Midbrain (tissue), 1 donor: ENCODE data around the gene ATXN1L.
"Not testable (repeated sequence)": the region's sequence is repeated elsewhere in the genome, so short reads cannot be mapped to it uniquely, and the experiment has no call there.

ENCODE experiments used
- DNase-seq: peaks from one replicate; lab custom pipeline; 2025; lab: John Stamatoyannopoulos, UW

ATXN1L gene

GRCh38 chr16:71852158-71852557 lies 6.4 kb downstream of the ATXN1L start:
- no peak for DNase-seq

DNA sequence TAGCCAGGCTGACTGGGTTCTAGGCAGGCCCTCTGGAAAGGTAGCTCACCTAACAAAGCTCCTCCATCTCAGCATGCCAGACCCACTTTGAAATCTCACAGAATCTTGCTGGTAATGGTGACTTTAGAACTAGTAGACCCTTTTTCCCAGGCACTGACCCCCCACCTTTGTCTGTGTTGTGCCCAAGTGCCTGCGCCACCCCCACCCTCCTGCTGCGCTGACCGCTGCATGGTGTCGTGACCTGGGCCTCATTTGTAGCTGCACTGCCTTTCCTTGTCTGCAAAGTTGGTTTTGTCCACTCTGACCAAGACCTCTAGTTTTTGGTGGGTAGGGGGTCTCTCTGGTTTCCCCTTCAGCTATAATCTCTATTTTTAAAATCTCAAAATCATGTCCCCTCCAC lies 6.8 kb downstream of the ATXN1L start:
- DNase-seq: no peak

DNA sequence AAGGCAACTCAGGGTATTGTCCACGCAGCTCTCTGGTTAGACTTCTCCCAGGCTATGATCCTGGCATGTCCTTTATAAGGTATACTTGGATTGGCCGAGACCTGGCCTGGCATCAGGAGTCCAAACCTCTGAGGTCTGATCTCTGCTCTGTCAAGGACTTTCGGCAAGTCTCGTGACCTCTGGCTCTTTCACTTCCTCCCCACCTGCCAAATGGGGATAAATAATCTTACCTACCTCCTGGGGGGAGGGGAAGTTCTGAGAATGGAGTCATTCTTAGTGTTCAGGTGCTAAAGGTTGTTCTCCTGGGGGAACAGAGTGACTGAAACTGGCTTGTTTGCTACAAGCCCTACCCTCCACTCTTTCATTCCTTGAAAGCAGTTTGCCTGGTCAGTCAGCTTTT lies 7.6 kb downstream of the ATXN1L start:
- no peak for DNase-seq

DNA sequence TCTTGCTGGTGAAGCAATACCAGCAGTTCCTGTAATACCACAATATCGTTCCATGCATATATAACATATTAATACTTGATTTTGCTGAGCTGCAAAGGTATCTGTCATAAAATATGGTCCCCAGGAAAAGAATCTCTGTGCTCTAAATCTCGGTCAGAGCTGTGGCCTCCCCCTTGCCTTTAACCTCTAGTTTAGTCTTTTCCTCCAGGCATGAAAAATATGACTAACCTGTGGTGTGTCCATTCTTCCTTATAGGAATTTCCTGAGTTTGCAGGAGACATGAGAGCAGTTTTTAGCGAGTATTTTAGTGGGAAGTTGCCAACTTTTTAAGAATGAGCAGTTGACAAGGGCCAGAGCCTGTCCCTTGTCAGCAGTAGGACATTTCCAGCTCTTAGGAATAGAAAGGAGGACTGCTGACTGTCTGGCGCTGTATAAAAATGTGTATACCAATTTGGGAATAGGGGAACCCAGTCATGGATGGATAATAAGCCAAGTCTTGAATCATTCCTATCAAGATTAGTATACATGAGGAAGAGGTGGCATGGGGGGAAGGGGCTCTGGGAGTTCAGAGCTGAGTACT lies 8.7 kb downstream of the ATXN1L start:
- DNase-seq: no peak

DNA sequence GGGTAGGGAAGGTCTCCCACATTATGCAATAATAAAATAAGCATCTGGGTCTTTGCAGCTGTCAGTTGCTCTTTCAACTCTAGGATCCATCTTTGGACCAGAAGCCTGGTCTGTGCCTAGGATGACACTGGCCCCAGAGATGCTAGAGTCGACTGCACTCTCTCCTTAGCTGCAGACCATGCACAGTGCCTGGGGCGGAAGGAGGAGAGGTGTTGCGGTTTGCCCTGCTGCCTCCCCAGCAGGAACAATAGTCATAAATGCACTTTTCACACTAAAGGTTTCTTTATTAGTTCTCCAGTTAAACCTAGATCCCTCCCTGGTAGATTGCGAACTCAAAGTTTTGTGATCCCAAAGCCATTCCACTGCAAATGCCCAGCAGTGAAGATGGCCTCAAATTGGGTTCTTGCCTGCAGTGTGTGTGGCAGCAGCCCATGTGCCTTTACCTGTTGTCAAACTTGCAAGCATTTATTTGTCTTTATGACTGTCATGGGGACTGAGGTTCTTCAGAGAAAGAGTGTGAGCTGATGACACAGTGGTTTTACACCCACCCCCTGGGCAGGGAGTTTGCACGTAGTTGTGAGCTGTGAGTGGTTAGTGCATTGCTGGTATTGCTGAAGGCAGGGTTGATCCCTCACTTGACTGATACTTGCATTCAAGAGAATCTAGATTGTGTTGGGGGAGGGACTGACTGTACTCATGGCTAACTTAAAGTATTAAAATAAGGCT lies 10.3 kb downstream of the ATXN1L start:
- DNase-seq: no peak

DNA sequence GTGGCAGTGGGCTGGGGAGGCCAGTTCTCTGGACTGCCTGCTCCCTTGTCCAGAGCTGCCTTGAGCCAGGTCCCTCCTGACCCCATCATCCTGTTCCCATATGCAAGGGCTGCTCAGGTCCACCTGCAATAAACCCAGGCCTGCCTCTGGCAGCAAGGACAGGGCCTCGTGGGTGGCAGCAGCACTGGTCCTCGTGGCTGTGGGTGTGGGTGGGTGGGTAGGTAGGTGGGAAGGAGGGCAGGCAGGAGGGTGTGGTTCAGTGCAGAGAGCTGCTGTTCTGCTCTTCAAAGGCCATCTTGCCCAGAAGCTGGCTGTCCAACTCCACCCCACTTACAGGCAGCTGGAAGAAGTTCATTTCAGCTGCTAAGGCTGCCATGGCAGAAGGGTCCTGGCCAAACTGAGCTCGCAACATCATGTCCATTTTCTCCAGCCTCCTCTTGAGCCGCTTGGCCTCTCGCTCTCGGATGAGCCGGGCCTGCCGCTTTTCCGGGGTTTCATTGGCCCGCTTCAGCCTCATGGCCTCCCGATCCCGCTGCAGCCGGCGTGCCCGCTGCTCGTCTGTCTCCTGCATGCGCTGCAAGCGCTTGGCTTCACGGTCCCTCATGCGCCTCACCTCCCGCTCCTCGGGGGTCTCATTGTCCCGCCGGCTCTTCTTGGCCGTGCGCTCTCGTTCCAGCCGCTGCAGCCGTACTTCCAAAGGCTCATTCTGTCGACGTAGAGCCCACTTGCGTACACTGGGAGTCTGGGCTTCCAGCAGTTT lies 14.2 kb downstream of the ATXN1L start:
- no peak for DNase-seq

DNA sequence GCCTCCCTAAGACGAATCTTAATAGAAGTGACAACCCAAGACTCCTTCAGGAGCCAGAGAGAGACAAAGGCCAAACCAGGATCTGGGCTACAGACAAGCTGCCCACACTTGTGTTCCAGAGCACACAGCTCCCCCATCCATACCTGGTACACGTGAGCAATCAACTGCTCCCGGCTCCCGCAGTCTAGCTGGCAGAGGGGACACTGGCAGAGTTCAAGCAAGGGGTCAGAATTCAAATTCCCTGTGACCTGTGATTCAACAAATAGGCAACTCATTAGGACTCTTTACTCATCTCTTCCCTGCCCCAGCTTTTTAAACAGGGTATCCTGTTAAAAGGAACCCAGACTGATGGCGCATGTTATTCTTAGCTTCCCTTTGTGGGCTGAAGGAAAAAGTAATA lies 18.2 kb downstream of the ATXN1L start:
- DNase-seq: no peak

DNA sequence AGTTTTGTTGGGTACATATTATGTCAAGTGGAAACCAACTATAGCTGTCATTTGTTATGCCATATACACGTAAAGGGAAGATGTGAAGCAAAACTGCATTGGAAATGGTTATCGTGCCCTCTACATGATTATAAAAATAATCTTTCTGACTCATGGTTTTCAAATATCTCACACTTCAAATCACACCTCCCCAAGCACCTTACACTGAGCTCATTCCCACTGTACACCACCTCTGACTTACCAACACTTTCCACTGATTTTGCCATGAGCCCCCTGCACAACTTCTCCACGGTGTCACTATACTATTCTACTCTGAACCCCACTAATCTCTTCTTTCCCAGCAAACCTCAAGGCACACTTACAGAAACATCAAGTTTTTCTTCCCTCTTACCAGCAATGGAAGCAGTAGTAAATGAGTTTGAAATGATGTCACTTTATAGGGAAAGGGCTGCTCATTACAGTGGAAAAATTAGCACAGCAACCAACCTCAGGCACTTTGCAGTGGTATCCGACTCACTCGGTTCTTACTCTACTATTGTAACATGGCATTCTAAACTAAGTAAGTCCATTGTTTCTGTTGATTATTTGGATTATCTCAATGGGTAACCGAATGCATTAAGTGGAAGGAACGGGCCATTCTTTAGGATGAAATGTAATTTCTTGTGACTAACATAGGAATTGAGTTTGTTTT lies 19.5 kb downstream of the ATXN1L start:
- DNase-seq: no peak

DNA sequence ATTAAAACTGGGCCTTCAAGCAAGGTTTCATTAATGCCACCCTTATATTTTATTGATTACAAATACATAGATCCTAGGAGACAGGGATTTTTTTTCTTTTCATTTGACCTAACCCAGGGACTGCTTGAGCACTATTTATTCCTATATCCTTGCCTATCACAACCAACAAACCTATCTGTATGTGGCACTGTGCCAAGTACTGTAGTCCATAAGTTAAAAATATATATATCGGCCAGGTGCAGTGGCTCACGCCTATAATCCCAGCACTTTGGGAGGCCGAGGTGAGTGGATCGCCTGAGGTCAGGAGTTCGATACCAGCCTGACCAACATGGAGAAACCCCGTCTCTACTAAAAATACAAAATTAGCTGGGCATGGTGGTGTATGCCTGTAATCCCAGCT lies 21.4 kb downstream of the ATXN1L start:
- not testable (repeated sequence) for DNase-seq

GRCh38 chr16:71867939-71868338 lies 22.2 kb downstream of the ATXN1L start:
- DNase-seq: no peak

- DNase-seq: no peak
Observed at GRCh38 chr16:71869089-71869488, 23.3 kb downstream of the ATXN1L start.

DNA sequence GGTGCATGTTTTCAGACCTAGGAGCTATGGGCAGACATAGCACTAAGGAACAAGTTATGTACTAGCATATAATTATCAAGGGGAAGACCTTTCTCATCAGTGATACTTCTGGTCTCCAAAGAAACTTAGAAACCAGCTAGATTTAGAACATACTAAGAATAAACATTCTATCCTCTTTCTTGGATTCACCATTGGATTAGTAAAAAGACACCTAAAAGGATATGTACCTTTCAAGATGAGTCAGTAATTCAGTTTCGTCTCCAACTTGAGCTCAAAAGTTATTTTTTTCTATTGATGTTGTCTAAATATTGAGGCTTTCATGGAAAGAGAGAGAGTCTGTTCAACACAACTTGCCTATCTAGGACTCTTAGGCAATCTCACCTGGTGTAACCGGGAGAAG lies 25.0 kb downstream of the ATXN1L start:
- no peak for DNase-seq

DNA sequence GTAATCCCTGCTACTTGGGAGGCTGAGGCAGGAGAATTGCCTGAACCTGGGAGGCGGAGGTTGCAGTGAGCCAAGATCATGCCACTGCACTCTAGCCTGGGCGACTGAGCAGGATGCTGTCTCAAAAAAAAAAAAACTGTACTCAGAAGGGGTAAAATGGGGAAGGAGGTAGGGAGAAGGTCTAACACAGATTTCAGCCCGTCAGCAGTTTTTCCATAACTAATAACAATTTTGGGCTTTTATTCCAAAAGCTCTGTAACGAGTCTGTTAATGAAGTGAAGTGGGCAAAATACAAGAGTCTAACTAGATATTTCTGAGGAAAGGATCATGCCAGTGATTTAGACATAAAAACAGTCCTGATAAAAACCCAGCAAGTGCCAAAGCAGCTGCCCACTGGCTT lies 27.4 kb downstream of the ATXN1L start:
- no peak for DNase-seq

- no peak for DNase-seq
Observed at GRCh38 chr16:71878911-71879310, 33.1 kb downstream of the ATXN1L start.

DNA sequence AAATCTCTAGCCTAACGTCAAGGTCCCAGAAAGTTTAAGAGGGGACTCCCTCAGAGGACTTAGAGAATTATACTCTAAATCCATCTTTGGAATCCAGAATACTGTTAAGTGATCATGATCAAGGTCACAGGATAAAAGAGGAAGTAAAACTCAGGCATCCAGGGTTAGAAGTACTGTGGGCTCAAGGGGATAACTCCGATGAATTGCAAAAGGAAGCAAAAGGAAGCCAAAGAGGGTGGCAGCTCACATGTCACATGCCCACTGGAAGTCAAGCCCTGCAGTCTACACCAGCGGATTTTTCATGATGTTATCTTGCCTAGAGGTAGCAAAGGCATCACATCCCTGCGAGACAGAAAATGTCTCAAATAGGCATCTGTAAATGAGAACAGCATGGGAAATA lies 34.4 kb downstream of the ATXN1L start:
- peak; percentile 20 for DNase-seq

DNA sequence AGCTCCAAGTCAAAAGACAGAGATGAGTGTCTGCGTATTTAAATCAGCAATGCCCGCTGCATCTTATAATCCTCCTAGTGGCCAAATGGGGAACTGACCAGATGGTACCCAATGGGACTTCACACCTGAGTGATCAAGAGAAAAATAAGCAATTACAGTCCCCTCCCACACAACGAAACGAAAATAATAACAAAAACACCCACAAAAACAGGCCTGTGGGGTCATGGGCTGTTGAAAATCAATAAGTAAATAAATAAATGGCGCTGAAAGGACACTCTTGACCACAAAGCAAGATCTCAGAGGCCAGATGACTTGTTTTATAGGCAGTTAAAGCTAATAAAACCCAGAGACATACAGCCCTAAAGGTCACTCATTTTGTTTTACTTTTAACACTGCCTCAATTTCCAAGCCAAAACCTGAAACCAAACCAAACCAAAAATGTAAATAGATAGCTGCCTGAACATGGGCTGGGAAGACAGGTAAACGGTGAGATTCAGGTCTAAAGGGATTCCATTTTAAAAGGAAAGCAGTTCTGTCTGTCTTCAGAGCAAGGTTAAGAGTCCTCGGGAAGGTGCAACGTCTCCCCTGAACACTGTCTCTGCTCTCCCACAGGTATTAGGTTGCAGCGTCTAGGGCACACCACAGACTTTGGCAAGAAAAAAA lies 36.9 kb downstream of the ATXN1L start:
- peak; percentile 72 for DNase-seq

GRCh38 chr16:71883168-71883848 lies 37.5 kb downstream of the ATXN1L start:
- peak; percentile 36 for DNase-seq

DNA sequence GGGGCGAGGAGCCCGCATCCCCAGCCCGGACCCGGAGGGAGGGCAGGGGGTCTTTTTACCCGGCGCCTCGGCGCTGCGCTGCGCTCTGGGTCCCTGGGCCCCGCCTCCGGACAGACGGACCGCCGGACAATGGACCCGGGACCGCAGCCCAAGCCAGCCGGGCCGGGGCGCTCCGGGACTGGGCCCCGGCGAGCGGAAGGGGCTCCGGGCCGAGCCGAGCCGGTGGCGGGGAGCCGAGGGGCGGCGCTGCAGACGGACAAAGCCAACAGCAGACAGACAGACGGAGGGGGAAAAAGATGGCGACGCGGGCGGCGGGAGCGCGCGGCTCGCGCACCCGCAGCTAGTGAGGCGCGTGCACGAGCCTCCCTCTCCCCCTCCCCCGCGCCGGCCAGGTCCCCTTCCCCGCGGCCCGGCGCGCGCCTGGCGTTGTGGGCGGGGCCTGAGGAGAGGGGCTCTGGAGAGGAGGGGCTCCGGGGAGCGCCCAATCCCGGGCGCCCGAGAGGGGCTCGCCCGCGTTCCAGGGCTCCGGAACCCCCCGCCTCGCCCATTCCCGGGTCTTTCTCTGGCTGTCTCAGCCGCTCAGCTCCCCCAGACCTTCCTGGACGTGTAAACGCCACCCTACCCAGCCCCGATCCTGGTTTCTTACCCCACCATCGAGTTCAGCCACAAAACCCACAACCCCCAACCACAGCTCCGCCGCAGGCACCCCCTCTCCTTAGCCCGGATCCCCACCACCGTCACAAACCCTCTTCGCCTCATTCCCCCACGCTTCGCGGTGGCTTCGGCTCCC lies 38.3 kb downstream of the ATXN1L start, which contains the start of gene ZNF821:
TSS of gene ZNF821 (minus strand) at position 334 of the 790 bp plus-strand sequence. CDS start 4,236 bp downstream, outside the sequence.
- DNase-seq: peak; percentile 72

DNA sequence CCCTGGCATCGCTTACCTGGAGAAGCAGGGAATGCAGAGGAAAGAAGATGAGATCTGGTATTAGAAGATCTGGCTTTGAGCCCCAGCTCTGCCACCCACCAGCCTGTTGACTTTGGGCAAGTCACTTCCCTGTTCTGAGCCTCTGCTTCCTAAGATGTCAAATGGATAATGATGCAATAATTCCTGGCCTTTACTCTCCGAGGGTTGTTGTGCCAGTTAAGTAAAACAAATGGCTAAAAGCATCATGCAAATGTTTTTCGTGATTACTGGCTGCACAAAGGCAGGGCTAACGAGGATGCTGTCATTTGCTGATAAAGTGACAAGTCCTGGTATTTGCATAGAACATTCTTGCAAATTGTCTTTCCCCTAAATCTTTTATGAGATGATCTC lies 39.5 kb downstream of the ATXN1L start:
- DNase-seq: no peak

DNA sequence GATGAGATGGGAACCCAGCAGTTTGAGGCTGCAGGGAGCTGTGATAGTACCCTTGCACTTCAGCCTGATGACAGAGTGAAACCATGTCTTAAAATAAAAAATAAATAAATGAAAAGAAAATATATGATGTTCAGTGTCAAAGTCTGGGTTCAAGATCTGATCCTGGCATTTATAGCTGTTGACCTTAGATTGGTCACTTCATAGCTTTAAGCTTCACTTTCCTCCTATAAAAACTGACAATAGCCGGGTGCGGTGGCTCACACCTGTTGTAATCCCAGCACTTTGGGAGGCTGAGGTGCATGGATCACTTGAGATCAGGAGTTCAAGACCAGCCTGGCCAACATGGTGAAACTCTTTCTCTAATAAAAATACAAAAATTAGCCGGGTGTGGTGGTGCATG lies 43.4 kb downstream of the ATXN1L start:
- DNase-seq: no peak

- DNase-seq: no peak
Observed at GRCh38 chr16:71893888-71894228, 48.1 kb downstream of the ATXN1L start.
